SK-N-SH (cell line): Measurements from ENCODE around the gene FRK. TPM values are rescaled to one million over a fixed set of nuclear protein-coding genes. Genes with fewer than 3 reads are reported as not detected.
A peak's percentile ranks its signal among the peaks of the same experiment; 100 is the strongest.

Experiments
- CTCF ChIA-PET: fragments of 300-600, 350-600 bp; formaldehyde crosslinking; extraction: SDS; loops from one replicate; lab custom pipeline; 2021; lab: Yijun Ruan, JAX
- POLR2A ChIA-PET: fragments of 350-600 bp; sonication (Branson Sonifier 250); formaldehyde crosslinking; extraction: SDS; loops from one replicate; lab custom pipeline; 2020; ENCODE audit warnings: antibody characterized with exemption, inconsistent platforms; lab: Yijun Ruan, JAX
- DNase-seq: peaks from one replicate; pipeline ENCODE4 v3.0.0; 2012
- H2AFZ ChIP-seq: fragments of 200-600 bp; sonication (generic); 2 replicates; pipeline ENCODE4 v1.8.1; 2016; ENCODE audit warnings: antibody characterized with exemption, mild to moderate bottlenecking, low read depth
- H3F3A ChIP-seq: fragments of 200-600 bp; sonication (generic); replicated peaks from 2 replicates; pipeline ENCODE3; 2016; ENCODE audit warnings: antibody characterized with exemption, mild to moderate bottlenecking; ENCODE audit not compliant: insufficient read depth
- H3K27ac ChIP-seq, 2 experiments: fragments of 200-500 bp in 1 of 2; fragments of 200-600 bp in 1 of 2; sonication (Bioruptor generic) in 1 of 2; sonication (generic), shearing (Covaris generic) in 1 of 2; 2 replicates each; pipeline versions ENCODE4 v1.5.1 to v1.6.1; 2014 to 2016; ENCODE audit warnings: low read depth in 2 of 2, inconsistent platforms in 1 of 2, low read length in 1 of 2, mild to moderate bottlenecking in 1 of 2, mixed read lengths in 1 of 2
- H3K27me3 ChIP-seq: fragments of 200-600 bp; sonication (generic), shearing (Covaris generic); 2 replicates; pipeline ENCODE4 v1.6.1; 2016; ENCODE audit warnings: mixed run types; ENCODE audit not compliant: insufficient read depth
- H3K36me3 ChIP-seq, 2 experiments: fragments of 200-500 bp in 1 of 2; fragments of 200-600 bp in 1 of 2; sonication (Bioruptor generic) in 1 of 2; sonication (generic) in 1 of 2; replicated peaks in 1 of 2; 2 replicates each; pipeline versions ENCODE3 to v1.5.1; 2014 to 2016; ENCODE audit warnings: low read length in 1 of 2, mild to moderate bottlenecking in 1 of 2; ENCODE audit not compliant: insufficient read depth in 2 of 2, control insufficient read depth in 1 of 2
- H3K4me1 ChIP-seq, 2 experiments: fragments of 200-500 bp in 1 of 2; fragments of 200-600 bp in 1 of 2; sonication (Bioruptor generic) in 1 of 2; sonication (generic), shearing (Covaris generic) in 1 of 2; 2 replicates each; pipeline versions ENCODE4 v1.5.1 to v1.6.1; 2014 to 2016; ENCODE audit warnings: low read depth in 1 of 2, low read length in 1 of 2, mixed run types in 1 of 2; ENCODE audit not compliant: insufficient read depth in 2 of 2, control insufficient read depth in 1 of 2
- H3K4me2 ChIP-seq: fragments of 200-600 bp; sonication (generic), shearing (Covaris generic); 2 replicates; pipeline ENCODE4 v1.6.1; 2017; ENCODE audit warnings: mixed run types
- H3K4me3 ChIP-seq, 2 experiments: fragments of 200-500 bp in 1 of 2; fragments of 200-600 bp in 1 of 2; sonication (Bioruptor generic) in 1 of 2; sonication (generic), shearing (Covaris generic) in 1 of 2; 2 replicates each; pipeline versions ENCODE4 v1.5.1 to v1.8.1; 2014 to 2016; ENCODE audit warnings: low read depth in 2 of 2, inconsistent platforms in 1 of 2, low read length in 1 of 2, mild to moderate bottlenecking in 1 of 2, mixed read lengths in 1 of 2, moderate library complexity in 1 of 2
- H3K79me2 ChIP-seq: fragments of 200-600 bp; sonication (generic); 2 replicates; pipeline ENCODE4 v1.8.1; 2017; ENCODE audit warnings: mild to moderate bottlenecking; ENCODE audit not compliant: insufficient read depth
- H3K9ac ChIP-seq: fragments of 200-600 bp; sonication (generic); 2 replicates; pipeline ENCODE4 v1.6.1; 2017; ENCODE audit warnings: mixed run types
- H3K9me2 ChIP-seq: fragments of 200-600 bp; sonication (generic); 2 replicates; pipeline ENCODE4 v1.6.1; 2017; ENCODE audit warnings: mixed run types
- H3K9me3 ChIP-seq: fragments of 200-600 bp; sonication (generic); 2 replicates; pipeline ENCODE4 v1.6.1; 2017; ENCODE audit warnings: mixed run types, mild to moderate bottlenecking, moderate library complexity
- H4K20me1 ChIP-seq: fragments of 200-600 bp; sonication (generic); 2 replicates; pipeline ENCODE4 v1.6.1; 2017; ENCODE audit warnings: mild to moderate bottlenecking, mixed run types; ENCODE audit not compliant: insufficient read depth
- CHD2 ChIP-seq: fragments of 150-350 bp; IDR thresholded peaks from 2 replicates; pipeline ENCODE4 v1.6.1; 2018; ENCODE audit warnings: low read length; ENCODE audit not compliant: partially characterized antibody
- FOSL2 ChIP-seq: IDR thresholded peaks from 2 replicates; pipeline ENCODE4 v1.4.0; 2012; ENCODE audit warnings: low read depth, mild to moderate bottlenecking, moderate library complexity, borderline replicate concordance
- GABPA ChIP-seq: IDR thresholded peaks from 2 replicates; pipeline ENCODE4 v1.4.0; 2012; ENCODE audit warnings: low read depth, mild to moderate bottlenecking
- GATA2 ChIP-seq: sonication (generic); formaldehyde crosslinking; IDR thresholded peaks from 2 replicates; pipeline ENCODE4 v1.5.0; 2020; ENCODE audit warnings: mild to moderate bottlenecking, missing genetic modification reagents
- IRF3 ChIP-seq: fragments of 150-350 bp; IDR thresholded peaks from 2 replicates; pipeline ENCODE4 v1.6.1; 2016; ENCODE audit warnings: mild to moderate bottlenecking, low read depth, low read length
- JUND ChIP-seq: IDR thresholded peaks from 2 replicates; pipeline ENCODE4 v1.4.0; 2012
- MEF2A ChIP-seq: IDR thresholded peaks from 2 replicates; pipeline ENCODE4 v1.4.0; 2012; ENCODE audit warnings: low read depth, borderline replicate concordance
- NRF1 ChIP-seq: IDR thresholded peaks from 2 replicates; pipeline ENCODE4 v1.6.1; 2012; ENCODE audit warnings: low read depth, mild to moderate bottlenecking, low read length
- POLR2AphosphoS5 ChIP-seq: IDR thresholded peaks from 2 replicates; pipeline ENCODE4 v1.6.1; 2012; ENCODE audit warnings: low read depth, low read length
- WGBS: methylation state at CpG from one replicate; pipeline ENCODE4 v1.1.6; 2017; ENCODE audit warnings: low lambda C conversion rate; 5-methylcytosine and 5-hydroxymethylcytosine counted together
- polyA plus RNA-seq, 3 experiments: library from polyadenylated mRNA; depleted of rRNA; stranded (reverse); fragments of >200 nt; gene quantifications; 2 replicates each; pipeline ENCODE4 v1.2.3, GENCODE V29; 2012
- TF ChIP-seq, protein P1 (sequence below): IDR thresholded peaks from 2 replicates; pipeline ENCODE4 v1.6.1; 2012; ENCODE audit warnings: mild to moderate bottlenecking, low read depth, low read length, moderate library complexity
- TF ChIP-seq, protein P2 (sequence below): IDR thresholded peaks from 2 replicates; pipeline ENCODE4; 2012
- TF ChIP-seq, protein P3 (sequence below): fragments of 150-350 bp; IDR thresholded peaks from 2 replicates; pipeline ENCODE4 v1.6.1; 2017; ENCODE audit warnings: antibody characterized with exemption, low read length, low read depth, borderline replicate concordance
- TF ChIP-seq, protein P4 (sequence below): IDR thresholded peaks from 2 replicates; pipeline ENCODE4 v1.4.0; 2012; ENCODE audit warnings: low read depth

FRK gene
- polyA plus RNA-seq, 1 of the 3 experiments (the other 2 are of a cell fraction), result under 0.01 TPM

DNA sequence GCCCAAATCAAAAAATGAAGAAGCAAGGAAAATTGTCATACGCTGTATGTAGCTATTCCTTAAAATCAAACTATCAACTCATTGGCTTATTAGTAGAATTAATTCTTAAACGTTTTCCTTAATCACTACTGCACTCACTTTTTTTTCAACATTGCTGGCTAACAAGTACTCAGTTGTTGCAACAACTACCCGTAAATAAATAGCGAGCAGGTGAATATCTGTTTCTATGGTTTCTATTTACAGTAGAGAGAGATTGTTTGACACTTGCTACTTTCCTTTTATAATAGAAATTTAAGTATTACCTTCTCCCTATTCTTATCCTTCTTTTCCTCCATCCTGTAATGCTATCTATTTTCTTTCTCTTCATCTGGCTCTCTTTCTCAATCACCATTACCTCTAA lies 25.1 kb downstream of the FRK start:
- Histone ChIP-seq H3K9ac (no peak overlapping the region), H3K4me1 (peaks cover 0 to 5% of the 10 kb centered on the region in 2 experiments; a peak in 2 of 4 replicates), H4K20me1 (no peaks in the 10 kb centered on the region), H3K9me2 (no peaks in the 10 kb centered on the region), H3K4me3 (no peak overlapping the region), H3K79me2 (no peaks in the 10 kb centered on the region), H3F3A (no peaks in the 10 kb centered on the region), H3K27ac (no peak overlapping the region), H3K4me2 (no peak overlapping the region), H3K9me3 (no peaks in the 10 kb centered on the region), H3K36me3 (no peaks in the 10 kb centered on the region), H2AFZ (no peak overlapping the region), H3K27me3 (no peaks in the 10 kb centered on the region)
- TF ChIP-seq GABPA, result no peak
- no peak for TF ChIP-seq MEF2A
- TF ChIP-seq, protein P1, sequence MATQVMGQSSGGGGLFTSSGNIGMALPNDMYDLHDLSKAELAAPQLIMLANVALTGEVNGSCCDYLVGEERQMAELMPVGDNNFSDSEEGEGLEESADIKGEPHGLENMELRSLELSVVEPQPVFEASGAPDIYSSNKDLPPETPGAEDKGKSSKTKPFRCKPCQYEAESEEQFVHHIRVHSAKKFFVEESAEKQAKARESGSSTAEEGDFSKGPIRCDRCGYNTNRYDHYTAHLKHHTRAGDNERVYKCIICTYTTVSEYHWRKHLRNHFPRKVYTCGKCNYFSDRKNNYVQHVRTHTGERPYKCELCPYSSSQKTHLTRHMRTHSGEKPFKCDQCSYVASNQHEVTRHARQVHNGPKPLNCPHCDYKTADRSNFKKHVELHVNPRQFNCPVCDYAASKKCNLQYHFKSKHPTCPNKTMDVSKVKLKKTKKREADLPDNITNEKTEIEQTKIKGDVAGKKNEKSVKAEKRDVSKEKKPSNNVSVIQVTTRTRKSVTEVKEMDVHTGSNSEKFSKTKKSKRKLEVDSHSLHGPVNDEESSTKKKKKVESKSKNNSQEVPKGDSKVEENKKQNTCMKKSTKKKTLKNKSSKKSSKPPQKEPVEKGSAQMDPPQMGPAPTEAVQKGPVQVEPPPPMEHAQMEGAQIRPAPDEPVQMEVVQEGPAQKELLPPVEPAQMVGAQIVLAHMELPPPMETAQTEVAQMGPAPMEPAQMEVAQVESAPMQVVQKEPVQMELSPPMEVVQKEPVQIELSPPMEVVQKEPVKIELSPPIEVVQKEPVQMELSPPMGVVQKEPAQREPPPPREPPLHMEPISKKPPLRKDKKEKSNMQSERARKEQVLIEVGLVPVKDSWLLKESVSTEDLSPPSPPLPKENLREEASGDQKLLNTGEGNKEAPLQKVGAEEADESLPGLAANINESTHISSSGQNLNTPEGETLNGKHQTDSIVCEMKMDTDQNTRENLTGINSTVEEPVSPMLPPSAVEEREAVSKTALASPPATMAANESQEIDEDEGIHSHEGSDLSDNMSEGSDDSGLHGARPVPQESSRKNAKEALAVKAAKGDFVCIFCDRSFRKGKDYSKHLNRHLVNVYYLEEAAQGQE, result no peak
- TF ChIP-seq JUND, result no peak
- TF ChIP-seq, protein P2, sequence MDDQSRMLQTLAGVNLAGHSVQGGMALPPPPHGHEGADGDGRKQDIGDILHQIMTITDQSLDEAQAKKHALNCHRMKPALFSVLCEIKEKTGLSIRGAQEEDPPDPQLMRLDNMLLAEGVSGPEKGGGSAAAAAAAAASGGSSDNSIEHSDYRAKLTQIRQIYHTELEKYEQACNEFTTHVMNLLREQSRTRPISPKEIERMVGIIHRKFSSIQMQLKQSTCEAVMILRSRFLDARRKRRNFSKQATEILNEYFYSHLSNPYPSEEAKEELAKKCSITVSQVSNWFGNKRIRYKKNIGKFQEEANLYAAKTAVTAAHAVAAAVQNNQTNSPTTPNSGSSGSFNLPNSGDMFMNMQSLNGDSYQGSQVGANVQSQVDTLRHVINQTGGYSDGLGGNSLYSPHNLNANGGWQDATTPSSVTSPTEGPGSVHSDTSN, result no peak
- TF ChIP-seq, protein P3, sequence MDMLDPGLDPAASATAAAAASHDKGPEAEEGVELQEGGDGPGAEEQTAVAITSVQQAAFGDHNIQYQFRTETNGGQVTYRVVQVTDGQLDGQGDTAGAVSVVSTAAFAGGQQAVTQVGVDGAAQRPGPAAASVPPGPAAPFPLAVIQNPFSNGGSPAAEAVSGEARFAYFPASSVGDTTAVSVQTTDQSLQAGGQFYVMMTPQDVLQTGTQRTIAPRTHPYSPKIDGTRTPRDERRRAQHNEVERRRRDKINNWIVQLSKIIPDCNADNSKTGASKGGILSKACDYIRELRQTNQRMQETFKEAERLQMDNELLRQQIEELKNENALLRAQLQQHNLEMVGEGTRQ, result no peak
- TF ChIP-seq GATA2 (CRISPR knock-in tag), result no peak
- TF ChIP-seq POLR2AphosphoS5, result no peak
- TF ChIP-seq NRF1, result no peak
- TF ChIP-seq, protein P4, sequence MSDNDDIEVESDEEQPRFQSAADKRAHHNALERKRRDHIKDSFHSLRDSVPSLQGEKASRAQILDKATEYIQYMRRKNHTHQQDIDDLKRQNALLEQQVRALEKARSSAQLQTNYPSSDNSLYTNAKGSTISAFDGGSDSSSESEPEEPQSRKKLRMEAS, result no peak
- no peak for TF ChIP-seq FOSL2
- TF ChIP-seq CHD2, result no peak
- WGBS, result 71% methylated on average over 4 of the region's 4 CpGs
- no peak for DNase-seq
- ChIA-PET CTCF (no interaction called here), POLR2A (no interaction called here)

- Histone ChIP-seq H3K27ac (no peak overlapping the region), H3K4me1 (peaks cover 0 to 5% of the 10 kb centered on the region in 2 experiments; a peak in 2 of 4 replicates), H3K9ac (no peak overlapping the region), H4K20me1 (no peaks in the 10 kb centered on the region), H3K27me3 (no peaks in the 10 kb centered on the region), H3K4me3 (no peak overlapping the region), H3K4me2 (no peak overlapping the region), H3F3A (no peaks in the 10 kb centered on the region), H3K9me2 (no peaks in the 10 kb centered on the region), H2AFZ (0 out of 2 replicates have a peak overlapping the region, but pooled peaks have one; percentile 23), H3K79me2 (no peaks in the 10 kb centered on the region), H3K9me3 (no peaks in the 10 kb centered on the region), H3K36me3 (no peaks in the 10 kb centered on the region)
- POLR2A ChIA-PET, result no interaction called here
- TF ChIP-seq, protein P4, result no peak
- TF ChIP-seq IRF3 (no peak), NRF1 (no peak)
- TF ChIP-seq, protein P2, result 0 out of 2 replicates have a peak, but pooled peaks have one; percentile 7
- 26% methylated on average over 2 of the region's 2 CpGs for WGBS
- CTCF ChIA-PET, result no interaction called here
- DNase-seq, result no peak
These were observed 26.4 kb downstream of the FRK start for GRCh38 chr6:116034327-116034726.
